Lower leg skin (tissue), 3 donors: ENCODE measurements around the gene PTPN7.

Source experiments
- CTCF ChIP-seq, 3 donors: fragments of 450-650 bp; IDR thresholded peaks; one replicate each; pipeline ENCODE4 v1.5.1; 2016; ENCODE audit warnings: antibody characterized with exemption in 3 of 3, mild to moderate bottlenecking in 3 of 3, moderate library complexity in 2 of 3
- POLR2A ChIP-seq, 2 donors: fragments of 450-650 bp; IDR thresholded peaks; one replicate each; pipeline ENCODE4 v1.6.1; 2016 to 2017; ENCODE audit warnings: antibody characterized with exemption in 2 of 2, mild to moderate bottlenecking in 1 of 2, moderate library complexity in 1 of 2

GRCh38 chr1:202146993-202147392 lies 13.4 kb downstream of the PTPN7 start:
- no peak for TF ChIP-seq CTCF (IDR thresholded peaks at IDR 0.05)
- no peak for TF ChIP-seq POLR2A (IDR thresholded peaks at IDR 0.05)
